HG02981 (cell line): ENCODE results near the gene MFSD11.
"Not testable (repeated sequence)": the region's sequence is repeated elsewhere in the genome, so short reads cannot be mapped to it uniquely, and the experiment has no call there.

Source experiments
- ATAC-seq: cut with Tn5 transposase; IDR thresholded peaks from one replicate; pipeline ENCODE4 v1.9.1; 2021; ENCODE audit warnings: mild to moderate bottlenecking, moderate library complexity; ENCODE audit not compliant: unreplicated experiment

The MFSD11 gene

DNA sequence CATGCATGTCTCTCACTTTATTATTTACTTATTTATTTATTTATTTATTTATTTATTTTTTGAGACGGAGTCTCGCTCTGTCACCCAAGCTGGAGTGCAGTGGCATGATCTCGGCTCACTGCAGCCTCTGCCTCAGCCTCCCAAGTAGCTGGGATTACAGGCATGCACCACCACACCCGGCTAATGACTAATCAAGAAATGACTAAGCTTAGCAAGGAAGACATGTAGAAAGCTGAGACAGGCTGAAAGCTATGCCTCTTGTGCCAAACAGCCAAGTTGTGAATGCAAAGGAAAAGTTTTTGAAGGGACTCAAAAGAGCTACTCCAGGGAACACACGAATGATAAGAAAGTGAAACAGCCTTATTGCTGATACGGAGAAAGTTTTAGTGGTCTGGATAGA is 7.9 kb downstream of the MFSD11 start:
- not testable (repeated sequence) for ATAC-seq

DNA sequence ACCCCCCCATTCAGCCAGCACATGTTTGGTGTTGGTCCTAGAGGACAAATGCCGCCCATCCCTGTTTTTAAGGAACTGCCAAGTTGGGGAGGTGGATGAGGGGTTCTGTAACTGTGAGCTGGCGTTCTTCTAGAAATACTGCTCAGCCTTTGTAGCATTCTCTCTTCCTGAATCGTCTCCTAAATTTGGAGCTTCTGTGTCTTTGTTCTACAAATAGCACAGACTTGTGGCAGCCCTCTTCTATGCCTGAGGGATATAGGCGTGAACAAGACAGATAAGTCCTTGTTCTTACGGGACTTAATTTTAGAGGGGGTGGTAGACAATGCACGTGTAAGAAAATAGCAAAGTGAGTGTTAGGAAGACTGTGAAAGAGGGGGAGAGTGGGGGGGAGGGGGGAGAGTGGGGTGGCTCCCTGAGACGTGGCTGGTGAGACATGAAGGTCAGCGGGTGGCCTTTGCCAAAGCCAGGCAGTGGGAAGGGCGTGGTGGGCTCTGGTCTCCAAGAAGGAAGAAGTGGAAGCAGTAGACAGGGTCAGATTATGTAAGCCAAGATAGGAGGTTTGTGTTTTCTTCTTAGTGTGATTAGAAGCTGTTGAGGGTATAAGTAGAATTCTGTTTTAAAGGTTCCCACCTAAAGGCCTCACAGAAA is 9.9 kb downstream of the MFSD11 start:
- ATAC-seq: no peak

DNA sequence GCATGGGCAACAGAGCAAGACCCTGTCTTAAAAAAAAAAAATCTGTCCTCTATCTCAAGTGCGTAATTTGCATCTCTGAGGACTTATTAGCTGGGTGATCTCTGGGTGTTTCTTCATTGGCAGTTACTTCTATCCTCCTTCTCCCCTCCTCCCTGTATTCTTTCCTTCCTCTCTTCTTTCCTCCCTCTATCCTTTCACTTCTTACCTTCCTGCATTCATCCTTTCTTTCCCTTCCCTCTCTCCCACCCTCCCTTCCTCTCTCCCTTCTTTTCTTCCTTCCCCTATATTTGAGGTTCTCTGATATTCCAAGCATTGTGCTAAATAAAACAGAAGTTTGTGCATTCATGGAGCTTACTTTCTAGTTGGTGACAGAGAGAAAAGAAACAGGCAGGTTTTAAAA is 10.7 kb downstream of the MFSD11 start:
- ATAC-seq: no peak

DNA sequence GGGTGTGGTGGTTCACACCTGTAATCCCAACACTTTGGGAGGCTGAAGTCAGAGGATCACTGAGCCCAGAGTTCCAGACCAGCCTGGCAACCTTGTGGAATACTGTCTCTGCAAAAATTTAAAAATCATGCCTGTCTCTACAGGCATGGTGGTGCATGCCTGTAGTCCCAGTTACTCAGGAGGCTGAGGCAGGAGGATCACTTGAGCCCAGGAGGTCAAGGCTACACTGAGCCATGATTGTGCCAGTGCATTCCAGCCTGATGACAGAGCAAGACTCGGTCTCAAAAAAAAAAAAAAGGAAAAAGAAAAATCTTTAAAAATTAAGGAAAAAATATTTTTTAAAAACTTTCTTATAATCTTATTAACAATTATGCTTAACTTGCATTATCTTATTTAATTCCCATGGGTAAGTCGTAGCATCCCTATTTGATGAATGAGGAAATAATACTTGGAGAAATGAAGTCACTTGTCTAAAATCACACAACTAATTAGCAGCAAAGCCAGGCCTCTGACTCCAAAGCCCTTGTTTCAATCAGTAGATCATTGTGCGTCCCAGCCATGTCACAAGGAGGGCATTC is 13.6 kb downstream of the MFSD11 start:
- ATAC-seq: no peak

DNA sequence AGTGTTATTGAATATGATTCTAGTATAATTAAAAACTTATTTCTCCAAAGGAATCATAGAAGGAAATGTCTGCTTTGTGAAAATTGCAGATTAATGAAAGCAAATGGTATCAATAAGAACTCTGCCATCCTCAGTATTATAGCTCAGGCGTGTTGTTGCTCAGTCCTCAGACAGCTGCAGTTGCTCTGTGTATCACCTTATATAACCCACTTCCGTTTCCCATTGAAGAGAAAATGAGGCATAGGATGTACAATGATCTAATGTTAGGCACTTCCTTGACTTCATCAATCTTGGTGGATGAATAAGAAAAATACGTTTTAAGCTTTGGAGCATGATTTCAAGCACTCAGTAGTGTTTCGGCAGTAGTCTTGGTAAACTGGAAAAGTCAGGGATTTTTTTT is 14.1 kb downstream of the MFSD11 start:
- ATAC-seq: no peak

DNA sequence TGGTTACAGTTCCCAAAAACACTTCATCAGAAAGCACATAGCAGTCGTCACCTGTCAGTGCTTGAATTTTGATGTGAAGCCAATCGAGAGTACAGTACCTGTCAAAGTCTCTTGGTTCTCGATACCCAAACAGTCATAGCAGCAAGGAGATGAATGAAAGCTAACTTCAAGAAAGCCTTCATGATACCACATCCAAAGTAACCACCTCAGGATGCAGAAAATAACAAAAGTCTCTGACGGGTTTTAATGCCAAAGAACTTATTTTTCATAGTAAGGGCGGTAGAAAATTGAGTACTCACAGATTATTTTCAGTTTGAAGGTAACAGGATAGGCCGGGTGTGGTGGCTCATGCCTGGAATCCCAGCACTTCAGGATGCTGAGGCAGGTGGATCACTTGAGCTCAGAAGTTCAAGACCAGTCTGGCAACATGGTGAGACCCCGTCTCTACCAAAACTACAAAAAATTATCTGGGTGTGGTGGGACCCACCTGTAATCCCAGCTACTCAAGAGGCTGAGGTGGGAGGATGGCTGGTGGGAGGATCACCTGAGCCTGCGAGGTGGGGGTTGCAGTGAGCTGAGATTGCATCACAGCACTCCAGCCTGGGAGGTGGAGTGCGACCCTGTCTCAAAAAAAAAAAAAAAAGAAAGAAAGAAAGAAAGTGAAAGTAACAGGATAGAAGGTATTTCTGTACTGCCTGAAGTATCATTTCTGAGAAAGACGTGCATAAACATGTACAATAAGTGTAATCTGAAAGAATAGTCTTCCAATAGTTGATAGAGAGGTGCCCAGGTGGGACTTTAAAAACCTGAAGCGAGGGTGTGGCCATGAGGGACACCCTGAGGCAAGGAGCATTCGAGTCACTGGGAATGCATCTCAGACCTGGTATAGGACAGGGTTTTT is 15.4 kb downstream of the MFSD11 start:
- no peak for ATAC-seq

DNA sequence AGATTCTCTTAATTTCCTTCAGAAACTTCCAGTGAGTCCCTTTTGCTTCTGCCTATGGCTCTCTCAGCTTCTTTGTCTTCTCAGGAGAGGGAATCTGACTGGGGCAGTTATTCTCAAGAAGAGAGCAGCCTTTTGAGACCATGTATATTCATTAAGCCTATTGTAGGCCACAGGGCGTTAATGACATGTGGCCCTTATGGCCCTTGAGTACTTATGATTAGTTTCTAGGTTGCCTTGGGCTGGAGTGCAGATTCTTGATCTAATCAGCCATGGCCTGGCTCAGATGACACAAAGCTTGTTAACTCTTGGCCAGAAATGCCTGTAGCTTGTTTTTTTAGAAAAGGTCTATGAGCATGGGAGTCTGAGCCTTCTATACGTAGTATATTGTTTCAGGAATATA is 17.4 kb downstream of the MFSD11 start:
- ATAC-seq: no peak

DNA sequence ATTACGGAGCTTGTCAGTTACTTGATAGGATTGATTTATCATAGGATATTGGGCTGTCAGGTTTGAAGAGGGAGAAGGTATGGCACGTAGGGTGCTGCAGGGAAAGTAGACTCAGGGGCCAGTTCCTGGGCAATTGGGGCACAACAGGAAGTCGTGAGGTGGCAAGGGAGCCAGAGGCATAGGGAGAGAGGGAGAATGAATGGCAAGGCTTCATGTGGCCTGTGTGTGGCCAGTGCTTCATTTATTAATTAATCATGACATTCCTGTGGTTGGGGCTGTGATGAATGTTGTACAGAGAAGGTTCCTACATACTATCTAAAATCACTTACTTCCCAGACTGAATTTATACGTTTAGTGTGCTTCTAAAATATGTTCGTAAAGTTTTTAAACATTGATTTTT is 19.3 kb downstream of the MFSD11 start:
- ATAC-seq: no peak

DNA sequence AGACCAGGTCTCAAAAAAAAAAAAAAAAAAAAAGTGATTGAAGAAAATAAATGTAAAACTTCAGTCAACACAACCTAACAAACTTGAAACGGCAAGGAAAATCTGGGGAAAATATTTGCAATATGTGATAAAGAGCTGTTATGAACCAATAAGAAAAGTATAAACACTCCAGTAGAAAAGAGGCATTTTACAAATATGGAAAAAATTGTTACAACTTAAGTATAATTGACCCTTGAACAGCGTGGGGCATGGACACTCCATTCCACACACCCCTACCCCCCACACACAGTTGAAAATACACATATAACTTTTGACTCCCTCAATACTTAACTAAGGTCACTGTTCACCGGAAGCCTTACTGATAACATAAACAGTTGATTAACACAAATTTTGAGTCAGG is 20.7 kb downstream of the MFSD11 start:
- ATAC-seq: no peak

DNA sequence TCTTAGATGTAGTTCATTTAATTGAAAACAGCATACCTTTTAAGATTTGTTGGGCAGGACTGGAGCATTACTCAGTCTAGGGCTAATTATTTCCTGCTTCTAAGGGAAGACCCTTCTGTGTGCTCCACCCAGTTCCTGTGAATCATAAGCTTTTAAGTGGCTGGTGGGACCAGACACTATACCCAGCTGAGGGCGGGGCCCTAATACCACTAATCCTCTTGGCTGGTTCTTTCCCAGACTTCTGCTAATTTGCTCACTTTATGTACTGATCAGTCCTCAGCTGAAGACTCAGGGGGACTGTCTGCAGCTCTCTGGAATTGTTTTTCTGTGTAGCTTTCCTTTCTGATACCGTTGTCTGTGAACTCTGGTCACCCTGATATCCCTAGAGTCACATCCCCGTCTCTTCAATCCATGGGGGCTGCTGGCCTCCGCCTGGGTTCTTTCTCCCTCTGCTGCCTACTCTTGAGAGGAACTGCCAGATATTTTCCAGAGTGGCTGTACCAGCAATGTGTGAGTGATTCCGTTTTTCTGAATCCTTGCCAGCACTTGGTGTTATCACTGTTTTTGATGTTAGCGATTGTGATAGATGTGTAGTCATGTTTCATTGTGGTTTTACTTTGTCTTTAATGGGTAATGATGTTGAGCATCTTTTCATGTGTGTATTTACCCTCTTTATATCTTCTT is 35.1 kb downstream of the MFSD11 start:
- ATAC-seq: no peak

DNA sequence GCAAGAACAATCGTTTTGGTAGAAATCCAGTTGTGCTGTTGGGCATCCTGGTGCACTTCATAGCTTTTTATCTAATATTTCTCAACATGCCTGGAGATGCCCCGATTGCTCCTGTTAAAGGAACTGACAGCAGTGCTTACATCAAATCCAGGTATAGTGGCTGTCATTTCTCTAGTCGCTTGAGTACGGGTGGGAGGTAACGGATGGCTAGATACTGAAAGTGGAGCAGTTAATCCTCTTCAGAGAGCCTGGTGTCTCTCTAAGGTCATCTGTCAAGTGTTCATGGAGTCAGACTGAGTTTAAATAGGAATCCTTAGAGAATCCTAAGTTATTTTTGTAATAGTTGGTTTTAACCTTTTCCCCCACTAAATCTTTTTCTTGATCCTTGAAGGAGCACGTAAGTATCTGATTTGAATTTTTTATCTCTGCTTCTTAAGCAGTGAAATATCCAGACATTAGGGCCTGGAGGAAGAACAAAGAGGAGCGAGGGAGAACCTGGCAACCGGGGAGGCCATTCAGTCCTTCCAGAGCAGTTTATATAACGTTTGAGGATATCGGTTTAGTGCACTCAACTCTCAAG is 37.2 kb downstream of the MFSD11 start:
- ATAC-seq: no peak

DNA sequence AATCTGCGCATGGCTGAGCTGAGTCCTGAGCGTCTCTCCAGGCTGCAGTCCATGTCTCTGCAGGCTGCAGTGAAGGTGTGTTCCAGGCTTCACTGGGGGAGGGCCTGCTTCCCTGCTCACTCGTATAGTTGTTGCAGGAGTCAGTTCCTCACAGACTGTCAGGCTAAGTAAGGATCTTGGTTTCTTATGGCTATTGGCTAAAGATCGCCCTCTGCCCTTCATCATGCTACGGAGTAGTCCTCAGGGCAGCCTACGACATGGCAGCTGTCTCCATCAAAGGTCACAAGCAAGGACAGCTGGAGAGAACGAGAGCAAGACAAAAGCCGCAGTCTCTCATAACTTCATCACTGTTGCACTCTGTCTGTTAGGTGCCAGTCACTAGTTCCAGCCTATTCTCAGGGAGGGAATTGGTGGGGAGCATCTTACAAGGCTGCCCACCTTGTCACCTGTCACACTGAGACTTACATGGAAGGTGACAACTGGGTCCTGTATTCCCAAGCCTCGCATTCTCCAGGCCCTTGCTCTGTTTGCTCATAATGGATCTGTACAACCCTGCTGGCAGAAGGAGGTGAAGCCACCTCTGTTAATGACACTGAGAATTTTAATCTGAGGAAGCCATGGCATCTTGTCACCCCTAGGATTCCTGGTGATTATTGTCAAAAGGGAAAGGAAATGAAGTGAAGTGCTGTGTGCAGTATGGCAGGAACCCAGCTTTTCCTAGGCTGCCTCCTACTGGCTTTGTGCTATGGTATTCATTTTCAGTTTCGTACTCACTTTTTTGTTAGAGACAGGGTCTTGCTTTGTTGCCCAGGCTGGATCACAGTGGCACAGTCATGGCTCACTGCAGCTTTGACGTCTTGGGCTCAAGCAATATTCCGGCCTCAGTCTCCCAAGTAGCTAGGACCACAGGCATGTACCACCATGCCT is 43.4 kb downstream of the MFSD11 start:
- no peak for ATAC-seq

DNA sequence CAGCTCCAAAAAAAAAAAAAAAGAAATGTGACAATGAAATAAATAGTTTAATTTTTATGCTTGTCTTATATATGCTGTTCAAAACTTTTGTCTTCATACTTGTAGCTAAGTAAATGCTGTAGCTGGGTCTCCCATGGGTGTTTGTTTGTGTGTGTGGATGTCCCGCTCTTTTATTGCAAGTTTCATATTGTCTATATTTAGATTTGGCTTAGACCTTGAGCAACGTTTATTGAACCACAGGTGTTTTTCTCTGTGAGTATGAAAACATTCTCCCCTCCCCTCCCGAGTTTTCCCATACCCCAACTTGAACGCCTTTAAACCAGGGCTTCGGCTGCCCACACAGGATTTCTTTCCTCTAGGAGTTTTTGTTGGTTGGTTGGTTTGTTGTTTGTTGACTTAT is 45.2 kb downstream of the MFSD11 start:
- no peak for ATAC-seq

DNA sequence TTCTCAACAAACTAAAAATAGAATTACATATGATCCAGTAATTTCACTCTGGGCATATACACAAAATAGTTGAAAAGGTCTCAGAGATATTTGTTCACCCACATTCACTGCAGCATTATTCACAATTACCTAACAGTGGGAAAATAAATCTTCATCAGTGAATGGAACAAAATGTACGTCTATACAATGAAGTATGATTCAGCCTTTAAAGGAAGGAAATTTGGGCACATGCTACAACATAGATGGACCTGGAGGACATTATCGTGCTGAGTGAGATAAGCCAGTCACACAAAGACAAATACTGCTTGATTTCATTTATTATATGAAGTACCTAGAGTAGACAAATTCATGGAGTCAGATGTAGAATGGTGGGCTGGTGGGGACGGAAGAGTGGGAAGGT is 47.0 kb downstream of the MFSD11 start:
- no peak for ATAC-seq

DNA sequence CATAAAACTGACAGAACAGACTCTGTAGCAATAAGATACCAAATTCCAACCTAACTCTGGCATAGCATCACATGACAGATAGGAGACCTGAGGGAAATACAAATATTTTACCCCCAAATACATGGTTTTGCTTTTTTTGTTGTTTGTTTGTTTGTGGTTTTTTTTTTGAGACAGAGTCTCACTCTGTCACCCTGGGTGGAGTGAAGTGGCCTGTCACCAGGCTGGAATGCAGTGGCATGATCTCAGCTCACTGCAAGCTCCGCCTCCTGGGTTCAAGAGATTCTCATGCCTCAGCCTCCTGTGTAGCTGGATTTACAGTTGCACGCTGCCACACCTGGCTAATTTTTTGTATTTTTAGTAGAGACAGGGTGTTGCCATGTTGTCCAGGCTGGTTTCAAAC is 49.9 kb downstream of the MFSD11 start:
- ATAC-seq: not testable (repeated sequence)

DNA sequence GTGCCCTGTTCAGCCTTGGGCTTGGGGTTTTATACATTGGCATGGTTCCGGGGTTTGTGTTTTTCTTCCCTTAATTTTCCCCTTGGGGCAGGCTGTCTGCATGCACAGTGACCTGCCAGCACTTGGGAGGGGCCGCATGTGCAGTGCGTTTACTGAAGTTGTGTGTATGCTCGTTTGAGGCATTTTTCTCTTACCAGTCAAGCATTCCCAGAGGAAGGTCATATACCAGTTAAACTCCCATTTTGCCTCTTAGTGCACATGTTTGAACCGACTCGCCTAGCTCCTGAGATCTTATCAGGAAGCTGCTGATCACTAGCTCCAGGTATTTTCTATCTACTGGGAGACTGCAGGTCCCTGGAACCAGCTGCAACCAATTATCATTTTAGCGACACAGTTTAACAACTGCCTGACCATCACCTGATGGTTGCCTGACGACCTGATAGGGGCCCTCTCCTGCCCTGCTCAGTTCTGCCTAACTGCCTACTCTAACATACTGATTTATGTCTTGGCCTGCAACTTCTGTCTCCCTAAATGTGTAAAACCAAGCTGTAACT is 51.4 kb downstream of the MFSD11 start:
- no peak for ATAC-seq

DNA sequence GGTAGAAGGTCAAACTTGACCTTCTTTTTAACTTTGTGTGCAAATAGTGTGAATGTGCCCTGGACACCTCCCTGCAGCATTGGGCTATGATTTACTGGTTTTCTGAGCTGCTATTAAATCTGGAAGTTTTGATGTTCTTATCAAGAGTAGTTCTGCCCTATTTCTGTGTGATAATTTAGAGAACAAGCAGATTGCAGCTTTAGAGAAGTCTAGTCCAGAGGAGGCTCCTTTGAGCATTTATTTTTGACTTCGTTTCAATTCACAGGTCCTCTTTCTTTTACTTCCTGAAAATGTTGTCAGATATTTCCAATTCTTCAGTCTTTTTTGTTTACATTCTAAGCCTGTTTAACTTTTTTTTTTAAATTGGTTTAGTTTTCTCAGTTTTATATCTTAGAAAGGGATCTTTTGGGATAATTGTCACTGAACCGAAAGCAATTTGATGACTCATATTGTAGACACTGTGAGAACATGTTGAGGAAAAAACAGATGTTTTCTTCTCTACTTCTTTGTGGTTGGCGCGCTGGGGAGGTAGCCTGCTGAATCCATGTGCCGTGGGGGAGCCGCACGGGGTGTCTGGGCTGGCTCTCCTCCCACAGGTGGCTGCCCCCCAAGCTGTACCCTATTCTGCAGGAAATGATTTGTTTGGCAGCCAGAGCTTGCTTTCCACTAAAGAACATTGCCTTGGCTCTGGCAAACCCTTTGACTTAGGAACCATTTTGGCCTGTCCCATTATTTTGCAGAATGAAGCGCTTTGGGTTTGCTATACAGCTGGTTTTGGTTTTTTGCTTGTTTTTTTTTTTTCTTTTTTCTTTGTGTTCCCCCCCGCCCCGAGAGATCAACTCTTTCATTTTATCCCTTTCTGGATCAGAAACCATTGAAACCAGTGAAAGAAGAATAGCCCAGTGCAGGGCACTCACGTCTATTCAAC is 53.4 kb downstream of the MFSD11 start:
- no peak for ATAC-seq

DNA sequence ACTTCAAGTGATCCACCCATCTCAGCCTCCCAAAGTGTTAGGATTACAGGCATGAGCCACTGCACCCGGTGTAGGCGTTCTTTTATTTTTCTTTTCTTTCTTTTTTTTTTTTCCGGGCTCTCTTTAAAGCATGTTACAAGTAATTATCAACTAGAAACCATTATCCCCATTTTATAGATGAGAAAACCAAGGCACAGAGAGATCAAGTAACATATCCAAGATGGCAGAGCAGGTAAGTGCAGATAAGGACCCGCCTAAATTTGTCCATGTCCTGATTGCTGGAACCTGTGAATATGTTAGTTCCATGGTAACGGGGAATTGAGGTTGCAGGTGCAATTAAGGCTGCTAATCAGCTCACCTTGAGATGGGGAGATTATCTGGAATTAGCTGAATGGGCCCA is 54.4 kb downstream of the MFSD11 start:
- ATAC-seq: no peak

DNA sequence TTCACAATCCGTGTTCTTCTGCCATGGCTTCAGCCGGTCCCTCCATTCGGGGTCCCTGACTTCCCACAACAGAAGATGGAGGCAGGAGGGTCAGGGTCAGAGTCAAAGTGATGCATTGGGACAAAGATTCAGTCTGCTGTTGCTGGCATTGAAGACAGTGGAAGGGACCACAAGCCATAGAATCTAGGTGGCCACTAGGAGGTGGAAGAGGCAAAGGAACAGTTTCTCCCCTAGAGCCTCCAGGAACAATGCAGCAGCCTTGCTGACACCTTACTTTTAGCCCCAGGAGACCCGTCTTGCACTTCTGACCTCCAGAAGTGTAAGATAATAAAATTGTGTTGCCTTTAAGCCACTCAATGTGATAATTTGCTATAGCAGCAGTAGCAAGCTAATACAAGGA is 55.9 kb downstream of the MFSD11 start:
- no peak for ATAC-seq
